ENCODE data around the gene UGGT1. TPM values are rescaled to one million over a fixed set of nuclear protein-coding genes. Genes with fewer than 3 reads are reported as not detected.

The UGGT1 gene
- total and polyA plus RNA-seq, 9 of the 15 experiments (the other 6 are each of a cell fraction or from before 2014, with no cell fraction given) = 5.1 to 56.4 (median 37.9) TPM

- TF ChIP-seq, protein P1, sequence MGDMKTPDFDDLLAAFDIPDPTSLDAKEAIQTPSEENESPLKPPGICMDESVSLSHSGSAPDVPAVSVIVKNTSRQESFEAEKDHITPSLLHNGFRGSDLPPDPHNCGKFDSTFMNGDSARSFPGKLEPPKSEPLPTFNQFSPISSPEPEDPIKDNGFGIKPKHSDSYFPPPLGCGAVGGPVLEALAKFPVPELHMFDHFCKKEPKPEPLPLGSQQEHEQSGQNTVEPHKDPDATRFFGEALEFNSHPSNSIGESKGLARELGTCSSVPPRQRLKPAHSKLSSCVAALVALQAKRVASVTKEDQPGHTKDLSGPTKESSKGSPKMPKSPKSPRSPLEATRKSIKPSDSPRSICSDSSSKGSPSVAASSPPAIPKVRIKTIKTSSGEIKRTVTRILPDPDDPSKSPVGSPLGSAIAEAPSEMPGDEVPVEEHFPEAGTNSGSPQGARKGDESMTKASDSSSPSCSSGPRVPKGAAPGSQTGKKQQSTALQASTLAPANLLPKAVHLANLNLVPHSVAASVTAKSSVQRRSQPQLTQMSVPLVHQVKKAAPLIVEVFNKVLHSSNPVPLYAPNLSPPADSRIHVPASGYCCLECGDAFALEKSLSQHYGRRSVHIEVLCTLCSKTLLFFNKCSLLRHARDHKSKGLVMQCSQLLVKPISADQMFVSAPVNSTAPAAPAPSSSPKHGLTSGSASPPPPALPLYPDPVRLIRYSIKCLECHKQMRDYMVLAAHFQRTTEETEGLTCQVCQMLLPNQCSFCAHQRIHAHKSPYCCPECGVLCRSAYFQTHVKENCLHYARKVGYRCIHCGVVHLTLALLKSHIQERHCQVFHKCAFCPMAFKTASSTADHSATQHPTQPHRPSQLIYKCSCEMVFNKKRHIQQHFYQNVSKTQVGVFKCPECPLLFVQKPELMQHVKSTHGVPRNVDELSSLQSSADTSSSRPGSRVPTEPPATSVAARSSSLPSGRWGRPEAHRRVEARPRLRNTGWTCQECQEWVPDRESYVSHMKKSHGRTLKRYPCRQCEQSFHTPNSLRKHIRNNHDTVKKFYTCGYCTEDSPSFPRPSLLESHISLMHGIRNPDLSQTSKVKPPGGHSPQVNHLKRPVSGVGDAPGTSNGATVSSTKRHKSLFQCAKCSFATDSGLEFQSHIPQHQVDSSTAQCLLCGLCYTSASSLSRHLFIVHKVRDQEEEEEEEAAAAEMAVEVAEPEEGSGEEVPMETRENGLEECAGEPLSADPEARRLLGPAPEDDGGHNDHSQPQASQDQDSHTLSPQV (IDR thresholded peaks at IDR 0.05) = no peak
- TF ChIP-seq ZBTB17 (CRISPR knock-in tag; IDR thresholded peaks at IDR 0.05) = no peak
- no peak for TF ChIP-seq ZZZ3 (IDR thresholded peaks at IDR 0.05)
- no peak for TF ChIP-seq ZSCAN32 (CRISPR knock-in tag; IDR thresholded peaks at IDR 0.05)
- no peak for TF ChIP-seq NCOA6 (IDR thresholded peaks at IDR 0.05)
- no peak for TF ChIP-seq RBBP5 (IDR thresholded peaks at IDR 0.05; ENCODE audit: borderline replicate concordance, insufficient read depth, low read length, poor library complexity, severe bottlenecking)
- no peak for TF ChIP-seq BCOR (IDR thresholded peaks at IDR 0.05)
- TF ChIP-seq ZNF23 (CRISPR knock-in tag; IDR thresholded peaks at IDR 0.05) = no peak
- no peak for TF ChIP-seq CTBP1 (IDR thresholded peaks at IDR 0.05; ENCODE audit: borderline replicate concordance)
- peak; percentile 77; the same call in 1 of the 2 replicates for TF ChIP-seq RAD51 (IDR thresholded peaks at IDR 0.05; ENCODE audit: borderline replicate concordance, low read depth)
- no peak for TF ChIP-seq BCL6 (CRISPR knock-in tag; IDR thresholded peaks at IDR 0.05)
- no peak for TF ChIP-seq CEBPB (tag; IDR thresholded peaks at IDR 0.05)
- TF ChIP-seq THAP7 (CRISPR knock-in tag; IDR thresholded peaks at IDR 0.05) = no peak
- no peak for TF ChIP-seq MTA3 (IDR thresholded peaks at IDR 0.05; ENCODE audit: borderline replicate concordance)
- no peak for TF ChIP-seq HNRNPH1 (optimal IDR thresholded peaks at IDR 0.05; ENCODE audit: low read depth, low read length)
- TF ChIP-seq ATF1 (CRISPR knock-in tag; IDR thresholded peaks at IDR 0.05) = no peak
- peak; percentile 42 for TF ChIP-seq ATF1 (tag; IDR thresholded peaks at IDR 0.05)
- TF ChIP-seq ZNF707 (CRISPR knock-in tag; conservative IDR thresholded peaks at IDR 0.05) = no peak
- no peak for TF ChIP-seq TSHZ1 (CRISPR knock-in tag; IDR thresholded peaks at IDR 0.05)
- no peak for TF ChIP-seq SREBF1 (IDR thresholded peaks at IDR 0.05; ENCODE audit: borderline replicate concordance, low read depth, low read length)
- TF ChIP-seq ZNF175 (CRISPR knock-in tag; IDR thresholded peaks at IDR 0.05; ENCODE audit: low read depth) = no peak
- TF ChIP-seq ZNF384 (IDR thresholded peaks at IDR 0.05; ENCODE audit: low read depth, low read length) = no peak
- TF ChIP-seq POLR2AphosphoS2 (IDR thresholded peaks at IDR 0.05; ENCODE audit: low read length) = no peak
Observed at GRCh38 chr2:128178650-128179460, 87.9 kb downstream of the UGGT1 start (continued).
